Body of pancreas (tissue), 4 donors: Measurements from ENCODE around the gene LDLRAD4.

Experiments
- CTCF ChIP-seq, 7 experiments: fragments of 450-650 bp in 4 of 7; fragments of 200-600 bp in 3 of 7; sonication (generic) in 3 of 7; IDR thresholded peaks; one replicate each; pipeline ENCODE4 v1.5.1; 2016 to 2019; ENCODE audit warnings: antibody characterized with exemption in 7 of 7
- POLR2A ChIP-seq, 3 donors: fragments of 450-650 bp; IDR thresholded peaks; one replicate each; pipeline ENCODE4 v1.6.1; 2016; ENCODE audit warnings: antibody characterized with exemption in 3 of 3, mild to moderate bottlenecking in 2 of 3

- TF ChIP-seq CTCF (IDR thresholded peaks at IDR 0.05) (no peak), POLR2A (IDR thresholded peaks at IDR 0.05) (no peak)
These were observed 55.2 kb downstream of the LDLRAD4 start for GRCh38 chr18:13273800-13274199.
